ENCODE results near the gene IFI30. TPM values are rescaled to one million over a fixed set of nuclear protein-coding genes. Genes with fewer than 3 reads are reported as not detected.
"Not testable (repeated sequence)": the region's sequence is repeated elsewhere in the genome, so short reads cannot be mapped to it uniquely, and the experiment has no call there.

The IFI30 gene
- total RNA-seq, 4 donors from 2014 or later, result 74.8 to 466 (median 148) TPM

DNA sequence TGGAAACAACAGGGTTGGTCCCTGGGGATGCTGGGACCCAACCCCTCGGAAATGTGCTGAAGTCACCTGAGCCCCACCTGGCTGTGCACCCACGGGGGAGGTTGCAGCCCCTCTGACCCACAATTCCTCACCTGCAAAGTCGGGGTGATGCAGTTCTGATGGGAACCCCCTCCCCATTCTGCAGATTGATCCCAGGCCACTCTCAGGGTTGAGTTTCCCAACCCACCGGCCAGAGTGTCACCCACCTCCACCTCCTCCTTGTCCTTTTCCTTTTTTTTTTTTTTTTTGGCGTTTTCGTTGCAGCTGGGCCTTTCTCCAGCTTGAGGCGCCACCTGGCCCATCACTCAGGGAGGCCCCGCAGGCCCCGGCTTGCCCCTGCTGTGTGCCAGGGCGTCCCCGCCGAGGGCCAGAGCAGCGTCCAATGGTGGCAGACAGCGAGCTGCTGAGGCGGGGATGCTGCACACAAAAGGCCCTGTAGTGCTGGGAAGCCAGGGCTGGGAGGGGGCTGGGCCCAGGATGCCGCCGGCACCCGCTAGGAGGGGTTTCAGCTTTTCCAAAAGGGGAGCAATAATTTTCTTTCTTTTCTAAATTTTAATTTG lies 16.0 kb upstream of the IFI30 start:
- TF ChIP-seq, protein P1, sequence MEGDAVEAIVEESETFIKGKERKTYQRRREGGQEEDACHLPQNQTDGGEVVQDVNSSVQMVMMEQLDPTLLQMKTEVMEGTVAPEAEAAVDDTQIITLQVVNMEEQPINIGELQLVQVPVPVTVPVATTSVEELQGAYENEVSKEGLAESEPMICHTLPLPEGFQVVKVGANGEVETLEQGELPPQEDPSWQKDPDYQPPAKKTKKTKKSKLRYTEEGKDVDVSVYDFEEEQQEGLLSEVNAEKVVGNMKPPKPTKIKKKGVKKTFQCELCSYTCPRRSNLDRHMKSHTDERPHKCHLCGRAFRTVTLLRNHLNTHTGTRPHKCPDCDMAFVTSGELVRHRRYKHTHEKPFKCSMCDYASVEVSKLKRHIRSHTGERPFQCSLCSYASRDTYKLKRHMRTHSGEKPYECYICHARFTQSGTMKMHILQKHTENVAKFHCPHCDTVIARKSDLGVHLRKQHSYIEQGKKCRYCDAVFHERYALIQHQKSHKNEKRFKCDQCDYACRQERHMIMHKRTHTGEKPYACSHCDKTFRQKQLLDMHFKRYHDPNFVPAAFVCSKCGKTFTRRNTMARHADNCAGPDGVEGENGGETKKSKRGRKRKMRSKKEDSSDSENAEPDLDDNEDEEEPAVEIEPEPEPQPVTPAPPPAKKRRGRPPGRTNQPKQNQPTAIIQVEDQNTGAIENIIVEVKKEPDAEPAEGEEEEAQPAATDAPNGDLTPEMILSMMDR (IDR thresholded peaks at IDR 0.05), result no peak
- DNase-seq (ENCODE audit: low spot score) (no peak), ATAC-seq (ENCODE audit: low FRiP score) (no peak)

DNA sequence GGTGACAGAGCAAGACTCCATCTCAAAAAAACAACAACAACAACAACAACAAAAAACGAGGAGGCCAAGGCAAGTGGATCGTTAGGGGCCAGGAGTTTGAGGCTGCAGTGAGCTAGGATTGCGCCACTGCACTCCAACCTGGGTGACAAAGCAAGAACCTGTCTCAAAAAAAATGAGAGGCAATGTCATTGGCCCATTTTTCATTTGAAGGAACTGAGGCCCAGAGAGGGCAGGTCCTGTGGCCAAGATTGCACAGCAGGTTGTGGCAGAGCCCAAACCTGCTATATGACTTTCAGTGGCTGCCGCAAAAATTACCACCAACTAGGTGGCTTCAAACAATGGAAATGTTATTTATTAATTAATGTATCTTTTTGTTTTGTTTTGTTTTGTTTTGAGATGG lies 15.1 kb upstream of the IFI30 start:
- DNase-seq (ENCODE audit: low spot score) (no peak), ATAC-seq (ENCODE audit: low FRiP score) (no peak)
- TF ChIP-seq, protein P1 (IDR thresholded peaks at IDR 0.05), result no peak

DNA sequence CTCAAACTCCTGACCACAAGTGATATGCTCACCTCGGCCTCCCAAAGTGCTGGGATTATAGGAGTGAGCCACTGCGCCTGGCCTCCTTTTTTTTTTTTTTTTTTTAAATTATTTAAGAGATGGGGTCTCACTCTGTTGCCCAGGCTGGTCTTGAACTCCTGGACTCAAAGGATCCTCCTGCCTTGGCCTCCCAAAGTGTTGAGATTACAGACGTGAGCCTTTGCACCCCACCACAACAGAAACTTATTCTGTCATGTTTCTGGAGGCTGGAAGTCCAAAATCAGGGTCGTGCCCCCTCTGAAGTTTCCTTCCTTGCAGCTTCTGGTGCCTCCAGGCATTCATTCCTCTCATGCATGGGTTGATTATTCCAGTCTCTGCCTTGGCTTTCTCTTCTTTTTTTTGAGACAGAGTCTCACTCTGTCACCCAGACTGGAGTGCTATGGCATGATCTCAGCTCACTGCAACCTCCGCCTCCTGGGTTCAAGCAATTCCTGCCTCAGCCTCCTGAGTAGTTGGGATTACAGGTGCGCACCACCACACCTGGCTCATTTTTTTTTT lies 14.5 kb upstream of the IFI30 start:
- ATAC-seq (ENCODE audit: low FRiP score); DNase-seq (ENCODE audit: low spot score): not testable (repeated sequence)

DNA sequence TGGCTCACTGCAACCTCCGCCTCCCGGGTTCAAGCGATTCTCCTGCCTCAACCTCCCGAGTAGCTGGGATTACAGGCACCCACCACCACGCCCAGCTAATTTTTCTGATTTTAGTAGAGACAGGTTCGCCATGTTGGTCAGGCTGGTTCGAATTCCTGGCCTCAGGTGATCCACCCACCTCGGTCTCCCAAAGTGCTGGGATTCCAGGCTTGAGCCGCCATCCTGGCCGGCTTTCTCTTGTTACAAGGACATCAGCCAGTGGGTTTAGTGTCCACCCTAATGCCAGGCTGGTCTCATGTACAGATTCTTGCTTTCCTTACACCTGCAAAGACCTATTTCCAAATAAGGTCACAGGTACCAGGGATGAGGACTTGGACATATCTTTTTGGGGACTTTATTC lies 13.8 kb upstream of the IFI30 start:
- TF ChIP-seq, protein P1 (IDR thresholded peaks at IDR 0.05), result no peak
- ATAC-seq (ENCODE audit: low FRiP score) (no peak), DNase-seq (ENCODE audit: low spot score) (no peak)

DNA sequence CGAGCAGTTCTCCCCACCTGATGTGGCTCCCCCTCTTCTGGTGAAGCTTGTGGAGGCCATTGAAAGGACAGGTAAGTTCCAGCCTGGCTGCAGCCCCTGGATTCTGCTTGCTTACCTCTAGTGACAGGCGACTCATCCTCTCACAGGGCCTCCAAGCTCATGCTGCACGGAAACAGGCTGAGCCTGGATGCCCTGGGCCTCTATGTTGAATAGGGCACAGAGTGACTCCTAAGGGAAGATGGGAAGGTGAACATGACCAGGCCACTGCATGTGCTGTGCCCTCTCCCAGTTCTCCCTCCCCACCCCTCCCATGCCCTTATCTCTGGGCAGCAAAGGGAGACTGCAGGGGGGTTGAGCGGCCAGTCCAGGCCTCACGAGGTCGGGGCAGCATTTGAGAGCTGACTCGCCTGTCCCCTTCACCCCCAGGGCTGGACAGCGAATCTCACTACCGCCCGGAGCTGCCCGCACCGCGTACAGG lies 13.1 kb upstream of the IFI30 start:
- TF ChIP-seq, protein P1 (IDR thresholded peaks at IDR 0.05), result no peak
- no peak for ATAC-seq (ENCODE audit: low FRiP score)
- no peak for DNase-seq (ENCODE audit: low spot score)

DNA sequence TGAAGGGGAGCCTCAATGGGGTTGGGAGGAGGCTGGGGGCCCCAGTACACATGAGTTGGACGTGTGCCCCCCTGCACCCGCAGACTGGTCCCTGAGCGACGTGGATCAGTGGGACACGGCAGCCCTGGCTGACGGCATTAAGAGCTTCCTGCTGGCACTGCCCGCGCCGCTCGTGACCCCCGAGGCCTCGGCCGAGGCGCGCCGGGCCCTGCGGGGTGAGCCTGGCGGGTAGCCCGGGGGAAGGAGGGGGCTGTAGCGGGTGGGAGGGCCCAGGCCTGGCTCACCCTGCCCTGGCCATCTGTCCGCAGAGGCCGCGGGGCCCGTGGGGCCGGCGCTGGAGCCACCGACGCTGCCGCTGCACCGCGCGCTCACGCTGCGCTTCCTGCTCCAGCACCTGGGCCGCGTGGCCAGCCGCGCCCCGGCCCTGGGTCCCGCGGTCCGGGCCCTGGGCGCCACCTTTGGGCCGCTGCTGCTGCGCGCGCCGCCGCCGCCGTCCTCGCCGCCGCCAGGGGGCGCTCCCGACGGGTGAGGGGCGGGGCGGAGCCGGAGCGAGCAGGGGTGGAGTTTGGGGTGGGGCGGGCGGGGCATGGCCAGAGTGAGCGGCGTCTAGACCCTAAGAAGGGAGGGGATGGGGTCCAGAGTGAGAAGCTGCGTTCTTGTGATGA lies 12.5 kb upstream of the IFI30 start:
- TF ChIP-seq, protein P1 (IDR thresholded peaks at IDR 0.05), result peak in 2 of 3 donors; percentile 11 to 55
- ATAC-seq (ENCODE audit: low FRiP score) (peak; percentile 82), DNase-seq (ENCODE audit: low spot score) (peak; percentile 63)

DNA sequence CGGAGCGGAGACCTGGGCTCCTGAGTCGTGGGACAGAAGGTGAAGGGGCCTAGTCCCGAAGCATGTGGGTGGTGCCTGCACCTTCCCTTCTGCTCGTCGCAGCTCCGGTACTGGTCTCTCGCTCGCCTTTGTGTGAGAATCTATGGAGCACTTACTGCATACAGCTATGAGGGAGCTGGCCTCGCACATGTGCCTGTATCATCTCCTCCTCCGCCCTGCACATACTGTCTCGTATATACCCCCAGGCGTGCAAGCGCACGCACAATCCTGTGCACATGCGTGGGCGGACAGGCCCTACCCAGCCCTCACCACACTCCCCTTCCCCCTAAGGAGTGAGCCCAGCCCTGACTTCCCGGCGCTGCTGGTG lies 12.0 kb upstream of the IFI30 start:
- TF ChIP-seq, protein P1 (IDR thresholded peaks at IDR 0.05), result no peak
- peak; percentile 8 for ATAC-seq (ENCODE audit: low FRiP score)
- DNase-seq (ENCODE audit: low spot score), result no peak

All from omental fat pad (tissue), 4 donors.